Epithelial cell of proximal tubule (primary cell): ENCODE results near the gene TMEM163. TPM values are rescaled to one million over a fixed set of nuclear protein-coding genes. Genes with fewer than 3 reads are reported as not detected.
"Not testable (repeated sequence)": the region's sequence is repeated elsewhere in the genome, so short reads cannot be mapped to it uniquely, and the experiment has no call there.

Source experiments
- DNase-seq: peaks from one replicate; pipeline ENCODE4 v3.0.0-alpha.2; 2011; ENCODE audit warnings: low read depth
- H3K4me3 ChIP-seq: 2 replicates; pipeline ENCODE4 v1.5.1; 2011; ENCODE audit warnings: low read depth, mild to moderate bottlenecking, low read length
- CTCF ChIP-seq: conservative IDR thresholded peaks from 2 replicates; pipeline ENCODE4 v1.5.1; 2012; ENCODE audit warnings: low read depth, mild to moderate bottlenecking, low read length
- total RNA-seq: library from RNA; depleted of rRNA; stranded (reverse); fragments of >200 nt; gene quantifications from 2 replicates; pipeline ENCODE4 v1.2.3, GENCODE V29; 2015

The TMEM163 gene
- total RNA-seq, 1 donor from 2014 or later = 0.40 TPM

- no peak overlapping the region for H3K4me3 ChIP-seq
- DNase-seq = no peak
- TF ChIP-seq CTCF = no peak
Measured at GRCh38 chr2:134594399-134594798, 124.4 kb downstream of the TMEM163 start.

- TF ChIP-seq CTCF = no peak
- H3K4me3 ChIP-seq = peak overlapping the region; percentile 16
- no peak for DNase-seq
Measured at GRCh38 chr2:134593519-134593918, 125.3 kb downstream of the TMEM163 start.

DNA sequence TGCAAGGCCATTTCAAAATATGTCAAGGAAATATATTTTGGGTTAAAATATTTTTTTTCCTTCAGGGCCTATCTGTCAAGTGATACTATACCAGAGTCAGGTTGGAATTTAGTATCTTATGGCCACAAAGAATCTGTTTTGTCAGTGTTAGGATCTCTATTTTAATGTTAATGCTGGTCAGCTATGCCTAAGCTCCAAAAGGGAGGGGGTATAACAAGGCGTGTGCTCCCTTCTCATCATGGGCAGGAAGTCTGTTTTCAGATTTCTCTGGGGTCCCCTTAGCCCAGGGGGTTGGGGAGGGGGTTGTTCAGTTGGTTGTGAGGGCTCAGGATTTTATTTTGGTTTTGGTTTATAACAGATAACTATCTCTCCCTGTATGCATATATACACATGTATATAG lies 126.4 kb downstream of the TMEM163 start:
- no peak overlapping the region for H3K4me3 ChIP-seq
- DNase-seq = no peak
- no peak for TF ChIP-seq CTCF

- DNase-seq = no peak
- no peak overlapping the region for H3K4me3 ChIP-seq
- no peak for TF ChIP-seq CTCF
Measured at GRCh38 chr2:134591526-134591925, 127.3 kb downstream of the TMEM163 start.

DNA sequence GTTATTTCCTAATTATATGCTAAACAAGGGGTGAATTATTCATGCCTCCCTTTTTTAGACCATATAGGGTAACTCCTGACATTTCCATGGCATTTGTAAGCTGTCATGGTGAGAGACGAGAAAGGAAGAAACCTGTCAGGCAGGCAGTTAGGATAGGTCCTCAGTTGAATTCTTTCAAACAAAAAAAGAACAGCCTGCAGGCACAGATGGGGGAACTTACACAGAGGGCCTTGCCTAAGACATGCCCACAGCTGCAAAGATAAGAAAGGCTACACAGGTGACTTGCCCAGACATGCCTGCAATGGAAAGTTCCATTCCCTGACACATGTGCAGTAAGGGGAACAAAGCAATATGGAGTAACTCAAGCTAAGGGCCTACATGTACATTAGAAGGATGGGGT lies 128.1 kb downstream of the TMEM163 start:
- no peak for DNase-seq
- no peak overlapping the region for H3K4me3 ChIP-seq
- TF ChIP-seq CTCF = no peak

DNA sequence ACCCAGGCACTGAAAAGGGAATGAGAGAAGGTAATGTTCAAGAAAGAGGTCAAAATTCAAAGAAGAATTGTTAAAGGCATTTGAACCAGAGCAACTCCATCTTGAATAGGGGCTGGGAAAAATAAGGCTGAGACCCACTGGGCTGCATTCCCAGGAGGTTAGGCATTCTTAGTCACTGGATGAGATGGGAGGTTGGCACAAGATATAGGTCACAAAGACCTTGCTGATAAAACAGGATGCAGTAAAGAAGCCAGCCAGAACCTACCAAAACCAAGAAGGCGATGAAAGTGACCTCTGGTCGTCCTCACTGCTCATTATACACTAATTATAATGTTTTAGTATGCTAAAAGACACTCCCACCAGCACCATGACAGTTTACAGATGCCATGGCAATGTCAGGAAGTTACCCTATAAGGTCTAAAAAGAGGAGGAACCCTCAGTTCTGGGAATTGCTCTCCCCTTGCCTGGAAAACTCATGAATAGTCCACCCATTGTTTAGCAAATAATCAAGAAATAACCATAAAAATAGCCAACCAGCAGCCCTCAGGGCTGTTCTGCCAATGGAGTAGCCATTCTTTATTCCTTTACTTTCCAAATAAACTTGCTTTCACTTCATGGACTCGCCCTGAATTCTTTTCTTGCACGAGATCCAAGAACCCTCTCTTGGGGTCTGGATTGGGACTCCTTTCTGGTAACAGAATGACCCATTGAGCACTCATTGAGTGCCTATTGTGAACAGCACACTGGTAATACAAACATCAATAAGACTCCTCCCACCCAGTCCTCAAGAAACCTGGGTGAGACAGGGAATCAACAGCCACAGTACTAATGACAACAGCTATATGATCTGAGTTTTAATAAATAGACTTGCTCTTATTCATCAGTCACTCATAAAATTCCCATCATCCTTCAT lies 129.4 kb downstream of the TMEM163 start:
- not testable (repeated sequence) for DNase-seq, H3K4me3 ChIP-seq

DNA sequence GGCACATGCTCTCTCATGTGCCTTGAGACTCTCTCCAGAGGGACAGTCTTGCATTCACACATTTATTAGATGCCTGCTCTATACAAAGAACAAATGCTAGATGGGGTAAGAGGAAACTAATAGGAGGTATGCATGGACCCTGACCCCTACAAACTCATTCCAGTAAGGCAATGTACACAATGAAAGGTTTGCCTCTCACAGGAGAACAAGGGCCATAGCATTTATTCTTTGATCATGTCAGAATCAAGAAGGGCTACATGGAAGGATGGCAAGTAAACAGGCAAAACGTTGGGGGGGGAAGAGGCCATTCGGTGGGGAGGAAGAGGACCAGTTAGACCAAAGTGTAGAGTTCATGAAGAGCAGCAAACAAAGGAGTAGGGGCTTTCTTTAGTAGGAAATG lies 130.2 kb downstream of the TMEM163 start:
- DNase-seq = no peak
- H3K4me3 ChIP-seq = no peak overlapping the region
- TF ChIP-seq CTCF = no peak
